ENCODE results near the gene LTK.
"Not testable (repeated sequence)": the region's sequence is repeated elsewhere in the genome, so short reads cannot be mapped to it uniquely, and the experiment has no call there.

LTK gene

DNA sequence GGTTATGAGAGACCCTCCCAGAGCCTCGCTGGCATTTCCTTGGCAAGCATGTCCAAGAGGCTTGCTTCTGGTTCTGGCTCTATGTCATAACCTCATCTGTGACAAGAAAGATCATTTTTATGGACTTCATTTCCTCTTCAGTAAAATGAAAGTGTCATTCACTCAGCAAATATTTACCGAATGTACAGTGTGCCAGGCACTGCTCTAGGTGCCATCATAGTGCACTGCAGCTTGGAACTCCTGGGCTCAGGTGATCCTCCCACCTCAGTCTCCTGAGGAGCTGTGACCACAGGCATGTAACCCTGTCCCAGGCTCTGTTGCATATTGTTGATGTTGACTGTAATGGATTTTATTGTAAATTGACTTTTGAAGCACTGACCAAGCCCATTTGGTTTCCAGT lies 38.7 kb downstream of the LTK start:
- DNase-seq (ENCODE audit: low spot score): no peak

DNA sequence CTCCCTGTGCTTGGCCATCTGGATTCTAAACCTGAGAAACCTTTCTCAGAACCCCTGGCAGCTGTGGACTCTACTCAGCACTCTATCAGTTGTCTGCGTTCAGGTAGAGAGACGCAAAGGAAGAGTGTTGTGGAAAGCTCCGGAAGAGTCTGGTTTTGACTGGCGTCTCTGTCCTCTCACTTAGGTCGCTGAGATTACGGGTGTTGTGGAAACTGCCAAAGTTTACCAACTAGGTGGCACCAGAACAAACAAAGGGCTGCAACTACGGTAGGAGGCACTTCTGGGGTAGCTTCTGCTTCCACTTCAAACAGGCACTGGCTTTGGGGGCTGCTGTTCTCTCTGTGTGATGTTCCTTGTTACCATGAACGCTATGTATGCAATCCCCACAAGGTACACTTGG lies 39.2 kb downstream of the LTK start:
- DNase-seq (ENCODE audit: low spot score): no peak

GRCh38 chr15:41473418-41473817 lies 40.2 kb downstream of the LTK start:
- DNase-seq (ENCODE audit: low spot score): no peak

GRCh38 chr15:41469644-41470043 lies 44.0 kb downstream of the LTK start:
- not testable (repeated sequence) for DNase-seq (ENCODE audit: low spot score)

GRCh38 chr15:41466711-41467110 lies 46.9 kb downstream of the LTK start:
- DNase-seq (ENCODE audit: low spot score): no peak

DNA sequence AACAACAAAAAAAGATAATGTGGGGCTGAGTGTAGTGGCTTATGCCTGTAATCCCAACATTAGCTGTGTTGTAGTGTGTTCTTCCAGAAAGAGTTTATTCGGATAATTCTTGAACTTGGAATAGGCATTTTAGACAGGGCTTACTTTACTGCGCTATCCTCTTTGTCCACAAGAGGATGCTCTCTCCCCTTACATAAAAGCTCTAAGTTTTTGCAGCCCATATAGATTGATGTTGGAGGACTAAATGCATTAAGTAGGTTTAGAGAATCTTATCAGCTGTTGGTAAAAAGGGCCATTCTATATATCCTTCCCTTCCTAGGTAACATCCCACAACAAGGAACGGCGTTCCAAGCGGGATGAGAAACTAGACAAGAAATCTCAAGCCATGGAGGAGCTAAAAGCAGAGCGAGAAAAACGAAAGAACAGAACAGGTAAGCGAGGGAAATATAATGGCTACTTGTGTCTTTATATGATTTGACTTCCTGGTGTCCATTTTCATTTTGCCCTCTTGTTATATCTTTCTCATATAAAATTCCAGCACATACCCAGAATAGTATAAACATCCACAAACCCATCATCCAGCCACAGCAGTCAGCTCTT lies 47.7 kb downstream of the LTK start:
- DNase-seq (ENCODE audit: low spot score): peak; percentile 40

DNA sequence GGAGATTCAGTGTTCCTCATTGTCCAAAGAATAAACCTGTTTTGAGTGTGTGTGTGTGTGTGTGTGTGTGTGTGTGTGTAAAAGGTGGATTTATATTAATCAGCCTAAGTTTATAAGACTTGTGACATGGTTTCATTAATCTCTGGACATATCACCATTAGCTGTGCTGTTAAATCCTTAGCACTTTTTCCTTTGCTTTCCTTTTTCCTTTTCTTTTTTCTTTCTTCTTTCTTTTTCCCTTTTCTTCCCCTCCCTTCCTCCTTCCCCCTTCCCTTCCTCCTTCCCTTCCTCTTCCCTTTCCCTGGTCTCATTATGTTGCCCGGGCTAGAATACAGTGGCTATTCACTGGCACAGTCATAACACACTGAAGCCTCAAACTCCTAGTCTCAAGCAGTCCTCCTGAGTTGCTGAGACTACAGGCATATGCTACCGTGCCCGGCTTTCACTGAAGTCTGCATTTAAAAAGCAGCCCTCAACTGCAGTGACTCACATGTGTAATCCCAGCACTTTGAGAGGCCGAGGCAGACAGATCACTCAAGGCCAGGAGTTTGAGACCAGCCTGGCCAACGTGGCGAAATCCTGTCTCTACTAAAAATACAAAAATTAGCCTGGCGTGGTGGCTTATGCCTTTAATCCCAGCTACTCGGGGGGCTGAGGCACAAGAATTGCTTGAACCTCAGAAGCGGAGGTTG lies 48.6 kb downstream of the LTK start:
- no peak for DNase-seq (ENCODE audit: low spot score)

- DNase-seq (ENCODE audit: low spot score): no peak
Observed at GRCh38 chr15:41462084-41462795, 51.4 kb downstream of the LTK start.
